ENCODE data around the gene HLA-DMB. TPM values are rescaled to one million over a fixed set of nuclear protein-coding genes. Genes with fewer than 3 reads are reported as not detected.

Gene HLA-DMB
- total RNA-seq, 4 donors from 2014 or later = 1.8 to 20.8 (median 13.2) TPM

DNA sequence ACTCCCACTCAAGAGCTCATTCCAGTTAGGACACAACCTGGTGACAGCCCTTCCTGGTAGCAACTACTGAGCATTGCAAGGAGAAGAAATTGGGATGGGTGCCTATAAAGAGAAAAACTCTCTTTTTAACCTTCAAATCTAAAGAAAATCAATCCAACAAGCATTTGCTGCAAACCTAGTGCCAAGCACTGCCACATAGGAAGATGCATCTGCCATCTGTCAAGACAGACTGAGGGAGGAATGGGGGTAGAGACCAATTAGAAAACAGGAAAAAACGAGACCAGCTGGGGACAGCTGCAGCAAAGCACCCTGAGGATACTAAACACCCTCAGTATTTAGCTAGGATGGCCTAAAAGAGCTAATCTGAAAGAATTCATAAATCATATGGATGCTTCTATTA, 27.9 kb downstream of the HLA-DMB start:
- Histone ChIP-seq H3K36me3 (no peaks in the 10 kb centered on the region), H3K9me3 (no peaks in the 10 kb centered on the region), H3K27me3 (no peaks in the 10 kb centered on the region), H3K27ac (no peak overlapping the region), H3K4me3 (no peak overlapping the region), H3K4me1 (no peaks in the 10 kb centered on the region)
- 59 to 86% methylated on average over 1 of the region's 1 CpG for WGBS, 2 donors (ENCODE audit: low coverage in 1 of 2)
- DNase-seq = no peak
- intact Hi-C loops (cut with DNase I; ENCODE audit: low total_unique reads) = loop anchor here (1.0 kb wide), 1 partner anchor 26 kb away; no protein-coding TSS in a partner anchor
- in situ Hi-C loops (cut with MboI; ENCODE audit: low pct_ligation_motif_present in 1 of 4, low pct_unique_long_range_greater_than_20kb in 1 of 4, low sequenced_read_pairs in 3 of 4) = no loop called here
- TF ChIP-seq EP300 (IDR thresholded peaks at IDR 0.05; ENCODE audit: low read depth) = no peak
- no peak for TF ChIP-seq POLR2A (IDR thresholded peaks at IDR 0.05)

DNA sequence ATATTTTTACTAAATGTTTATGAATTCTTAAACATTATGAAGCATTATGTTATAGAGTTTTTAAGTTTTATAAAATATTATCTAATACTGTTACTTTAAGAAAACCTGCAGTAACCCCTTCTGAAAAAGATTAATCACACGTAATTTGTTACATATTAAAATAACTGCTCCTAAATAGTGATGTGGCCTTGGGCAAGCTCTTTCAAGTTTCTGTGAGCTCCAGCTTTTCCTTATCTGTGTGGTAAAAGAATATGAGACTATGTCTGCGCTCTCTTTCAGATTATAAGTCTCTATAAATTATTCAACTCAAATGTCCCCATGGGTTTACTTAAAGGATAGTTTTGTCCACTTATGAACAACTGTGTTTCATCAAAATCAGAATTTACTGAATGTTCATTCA, 31.9 kb downstream of the HLA-DMB start:
- Histone ChIP-seq H3K4me3 (no peak overlapping the region), H3K27me3 (no peaks in the 10 kb centered on the region), H3K4me1 (peaks cover 0 to 2% (median 0%) of the 10 kb centered on the region in 4 donors), H3K36me3 (no peaks in the 10 kb centered on the region), H3K27ac (no peak overlapping the region), H3K9me3 (no peaks in the 10 kb centered on the region)
- TF ChIP-seq, protein P1, sequence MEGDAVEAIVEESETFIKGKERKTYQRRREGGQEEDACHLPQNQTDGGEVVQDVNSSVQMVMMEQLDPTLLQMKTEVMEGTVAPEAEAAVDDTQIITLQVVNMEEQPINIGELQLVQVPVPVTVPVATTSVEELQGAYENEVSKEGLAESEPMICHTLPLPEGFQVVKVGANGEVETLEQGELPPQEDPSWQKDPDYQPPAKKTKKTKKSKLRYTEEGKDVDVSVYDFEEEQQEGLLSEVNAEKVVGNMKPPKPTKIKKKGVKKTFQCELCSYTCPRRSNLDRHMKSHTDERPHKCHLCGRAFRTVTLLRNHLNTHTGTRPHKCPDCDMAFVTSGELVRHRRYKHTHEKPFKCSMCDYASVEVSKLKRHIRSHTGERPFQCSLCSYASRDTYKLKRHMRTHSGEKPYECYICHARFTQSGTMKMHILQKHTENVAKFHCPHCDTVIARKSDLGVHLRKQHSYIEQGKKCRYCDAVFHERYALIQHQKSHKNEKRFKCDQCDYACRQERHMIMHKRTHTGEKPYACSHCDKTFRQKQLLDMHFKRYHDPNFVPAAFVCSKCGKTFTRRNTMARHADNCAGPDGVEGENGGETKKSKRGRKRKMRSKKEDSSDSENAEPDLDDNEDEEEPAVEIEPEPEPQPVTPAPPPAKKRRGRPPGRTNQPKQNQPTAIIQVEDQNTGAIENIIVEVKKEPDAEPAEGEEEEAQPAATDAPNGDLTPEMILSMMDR (IDR thresholded peaks at IDR 0.05) = no peak
- TF ChIP-seq POLR2AphosphoS5 (IDR thresholded peaks at IDR 0.05) (no peak), POLR2A (IDR thresholded peaks at IDR 0.05) (no peak), EP300 (IDR thresholded peaks at IDR 0.05; ENCODE audit: low read depth) (no peak)
- 77 to 89% methylated on average over 2 of the region's 2 CpGs for WGBS, 2 donors (ENCODE audit: low coverage in 1 of 2)
- intact Hi-C loops (cut with DNase I; ENCODE audit: low total_unique reads) (no loop called here), in situ Hi-C loops (cut with MboI; ENCODE audit: low pct_ligation_motif_present in 1 of 4, low pct_unique_long_range_greater_than_20kb in 1 of 4, low sequenced_read_pairs in 3 of 4) (no loop called here)
- DNase-seq = no peak

DNA sequence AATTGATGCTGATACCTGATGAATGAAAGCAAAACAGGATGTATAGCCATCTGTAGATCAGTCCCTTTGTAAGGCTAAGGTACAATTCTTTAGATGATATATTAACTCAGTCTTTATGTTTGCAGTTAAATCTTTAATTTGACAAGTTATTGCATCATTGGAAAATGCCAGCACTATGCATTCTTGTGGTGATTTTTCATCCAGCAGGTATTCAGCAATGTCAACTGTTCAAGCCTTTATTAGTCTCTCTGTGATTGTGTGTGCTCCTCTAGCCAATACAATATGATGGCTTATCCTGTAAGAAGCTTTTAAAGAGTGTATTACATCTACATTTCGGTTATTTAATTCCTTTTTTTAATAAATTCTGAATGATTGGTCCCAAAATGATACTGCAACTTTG, 34.3 kb downstream of the HLA-DMB start:
- no peak for DNase-seq
- Histone ChIP-seq H3K27me3 (no peaks in the 10 kb centered on the region), H3K9me3 (no peaks in the 10 kb centered on the region), H3K27ac (no peak overlapping the region), H3K4me1 (peaks cover 0 to 6% (median 0%) of the 10 kb centered on the region in 4 donors), H3K36me3 (no peaks in the 10 kb centered on the region), H3K4me3 (no peak overlapping the region)
- intact Hi-C loops (cut with DNase I; ENCODE audit: low total_unique reads) = no loop called here
- WGBS, 2 donors (ENCODE audit: low coverage in 1 of 2) = 64 to 68% methylated on average over 1 of the region's 1 CpG
- TF ChIP-seq, protein P1 (IDR thresholded peaks at IDR 0.05) = no peak
- no peak for TF ChIP-seq POLR2AphosphoS5 (IDR thresholded peaks at IDR 0.05)
- no peak for TF ChIP-seq EP300 (IDR thresholded peaks at IDR 0.05; ENCODE audit: low read depth)
- no peak for TF ChIP-seq POLR2A (IDR thresholded peaks at IDR 0.05)
- in situ Hi-C loops (cut with MboI; ENCODE audit: low pct_ligation_motif_present in 1 of 4, low pct_unique_long_range_greater_than_20kb in 1 of 4, low sequenced_read_pairs in 3 of 4) = no loop called here

DNA sequence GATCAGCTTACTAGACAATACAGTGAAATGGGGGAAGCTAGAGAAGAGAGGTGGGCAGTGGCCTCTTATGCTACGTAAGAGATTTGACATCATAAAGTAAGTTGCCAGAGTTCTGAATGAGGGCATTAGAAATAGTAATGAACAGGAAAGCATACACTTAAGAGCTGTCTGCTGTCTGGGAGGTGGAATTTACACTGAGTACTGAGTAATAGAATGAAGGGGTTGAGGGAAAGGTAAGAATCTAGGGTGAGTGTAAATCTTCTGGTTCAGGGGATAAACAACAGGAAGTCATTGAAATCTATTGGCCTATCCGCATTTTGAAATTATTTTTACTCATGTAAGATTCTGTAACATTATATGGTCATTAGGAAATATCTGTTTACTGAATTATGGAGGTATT, 35.8 kb downstream of the HLA-DMB start:
- 68 to 69% methylated on average over 2 of the region's 2 CpGs for WGBS, 2 donors (ENCODE audit: low coverage in 1 of 2)
- Histone ChIP-seq H3K4me3 (no peak overlapping the region), H3K4me1 (peaks cover 0 to 6% (median 0%) of the 10 kb centered on the region in 4 donors), H3K9me3 (no peaks in the 10 kb centered on the region), H3K36me3 (no peaks in the 10 kb centered on the region), H3K27ac (no peak overlapping the region), H3K27me3 (no peaks in the 10 kb centered on the region)
- no peak for DNase-seq
- intact Hi-C loops (cut with DNase I; ENCODE audit: low total_unique reads) (no loop called here), in situ Hi-C loops (cut with MboI; ENCODE audit: low pct_ligation_motif_present in 1 of 4, low pct_unique_long_range_greater_than_20kb in 1 of 4, low sequenced_read_pairs in 3 of 4) (no loop called here)
- TF ChIP-seq, protein P1 (IDR thresholded peaks at IDR 0.05) = no peak
- no peak for TF ChIP-seq POLR2A (IDR thresholded peaks at IDR 0.05)
- no peak for TF ChIP-seq POLR2AphosphoS5 (IDR thresholded peaks at IDR 0.05)
- no peak for TF ChIP-seq EP300 (IDR thresholded peaks at IDR 0.05; ENCODE audit: low read depth)

DNA sequence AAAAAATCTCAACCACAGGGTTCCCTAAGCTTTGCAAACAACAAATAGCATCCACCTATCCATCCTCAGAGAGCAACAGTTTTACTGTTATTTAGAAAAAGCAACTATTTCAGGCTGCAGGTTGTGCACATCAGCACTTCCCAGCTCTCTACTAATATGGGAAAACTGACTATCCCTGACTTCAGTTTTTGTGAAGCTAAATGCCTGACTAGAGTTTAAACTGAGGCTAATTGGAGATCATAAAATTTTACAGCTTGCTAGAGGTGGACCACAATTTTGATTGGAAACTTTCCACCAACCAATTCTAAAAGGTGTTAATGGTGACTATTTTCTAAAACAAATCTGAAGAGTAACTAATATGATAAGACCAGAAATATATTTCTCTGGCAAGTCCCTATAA, 36.9 kb downstream of the HLA-DMB start:
- intact Hi-C loops (cut with DNase I; ENCODE audit: low total_unique reads) = no loop called here
- DNase-seq = no peak
- Histone ChIP-seq H3K27ac (no peak overlapping the region), H3K36me3 (no peaks in the 10 kb centered on the region), H3K9me3 (no peaks in the 10 kb centered on the region), H3K4me3 (no peak overlapping the region), H3K27me3 (no peaks in the 10 kb centered on the region), H3K4me1 (peaks cover 0 to 6% (median 0%) of the 10 kb centered on the region in 4 donors)
- TF ChIP-seq EP300 (IDR thresholded peaks at IDR 0.05; ENCODE audit: low read depth) (no peak), POLR2A (IDR thresholded peaks at IDR 0.05) (no peak), POLR2AphosphoS5 (IDR thresholded peaks at IDR 0.05) (no peak)
- TF ChIP-seq, protein P1 (IDR thresholded peaks at IDR 0.05) = no peak
- in situ Hi-C loops (cut with MboI; ENCODE audit: low pct_ligation_motif_present in 1 of 4, low pct_unique_long_range_greater_than_20kb in 1 of 4, low sequenced_read_pairs in 3 of 4) = no loop called here

All from transverse colon (tissue), 4 donors.